ENCODE results near the gene GNPTG. TPM values are rescaled to one million over a fixed set of nuclear protein-coding genes. Genes with fewer than 3 reads are reported as not detected.

The GNPTG gene
- total and polyA plus RNA-seq, 2 of the 8 experiments (the other 6 are each of a cell fraction or from before 2014, with no cell fraction given): 26.2 to 51.2 TPM

GRCh38 chr16:1335996-1336395, 15.7 kb upstream of the GNPTG start:
- Histone ChIP-seq H3K18ac (ENCODE audit: extremely low read depth, low read length) (no peak overlapping the region), H4K91ac (replicated peaks; ENCODE audit: insufficient read length, low read length) (no peak overlapping the region), H2AFZ (ENCODE audit: low read length) (no peak overlapping the region), H3K79me1 (ENCODE audit: low read depth, low read length) (no peaks in the 10 kb centered on the region), H3K27ac (ENCODE audit: low read depth, low read length) (no peak overlapping the region), H3K23ac (ENCODE audit: insufficient read length) (no peak overlapping the region), H4K5ac (ENCODE audit: insufficient read length, low read depth, low read length) (no peak overlapping the region), H4K20me1 (replicated peaks in 1 of 2; ENCODE audit: control insufficient read depth in 1 of 2, insufficient read depth in 2 of 2, low read length in 2 of 2) (peaks cover 7 to 21% of the 10 kb centered on the region in 2 experiments), H2AK5ac (ENCODE audit: low read depth, low read length) (no peak overlapping the region), H3K36me3 (ENCODE audit: control insufficient read depth in 2 of 4, insufficient read depth in 4 of 4, low read length in 3 of 4) (no peaks in the 10 kb centered on the region), H2BK12ac (ENCODE audit: low read depth, low read length) (no peak overlapping the region), H2BK20ac (ENCODE audit: low read length) (no peak overlapping the region), H3K4me2 (ENCODE audit: insufficient read depth in 1 of 2, low read depth in 2 of 2, low read length in 2 of 2) (no peak overlapping the region), H2BK5ac (ENCODE audit: low read depth, low read length) (no peak overlapping the region), H3K4me1 (replicated peaks in 1 of 4; ENCODE audit: control insufficient read depth in 3 of 4, insufficient read depth in 4 of 4, low read length in 3 of 4) (peaks cover 0 to 15% (median 13%) of the 10 kb centered on the region in 4 experiments; a peak in 4 of 7 replicates), H3K56ac (replicated peaks; ENCODE audit: insufficient read length, low read depth, low read length) (no peak overlapping the region), H3K23me2 (ENCODE audit: low read depth, low read length) (peaks cover 13% of the 10 kb centered on the region; the same call in 1 of the 2 replicates), H2BK120ac (replicated peaks; ENCODE audit: low read depth, low read length) (no peak overlapping the region), H3K9ac (replicated peaks in 1 of 4; ENCODE audit: extremely low read depth in 1 of 4, low read depth in 3 of 4, low read length in 3 of 4) (no peak overlapping the region), H3K4me3 (ENCODE audit: extremely low read depth in 1 of 4, insufficient read depth in 2 of 4, low read depth in 3 of 4, low read length in 4 of 4) (no peak overlapping the region), H3K27me3 (replicated peaks in 1 of 4; ENCODE audit: control insufficient read depth in 3 of 4, extremely low read depth in 1 of 4, insufficient read depth in 3 of 4, low read length in 3 of 4) (peaks cover 19 to 53% (median 40%) of the 10 kb centered on the region in 4 experiments), H3K14ac (ENCODE audit: insufficient read length) (no peak overlapping the region), H3K79me2 (ENCODE audit: control insufficient read depth in 1 of 2, insufficient read depth in 2 of 2, low read length in 2 of 2) (no peaks in the 10 kb centered on the region), H2BK15ac (ENCODE audit: low read length) (no peak overlapping the region), H4K8ac (ENCODE audit: extremely low read depth, insufficient read depth, low read length) (peak overlapping the region; percentile 89; the same call in 1 of the 2 replicates), H3K4ac (replicated peaks; ENCODE audit: insufficient read length, low read depth, low read length) (no peak overlapping the region), H3K9me3 (ENCODE audit: insufficient read depth in 2 of 2, low read depth in 1 of 2, low read length in 1 of 2) (no peaks in the 10 kb centered on the region)
- WGBS, 2 experiments (ENCODE audit: extremely low coverage in 1 of 2, insufficient coverage in 1 of 2, insufficient read length in 1 of 2, insufficient replicate concordance in 2 of 2, low coverage in 1 of 2, low lambda C conversion rate in 2 of 2, missing lambda C conversion rate in 1 of 2): 39% methylated on average over 8 of the region's 12 CpGs; no CpG with 5 or more reads in 1 of the 2 experiments
- ChIA-PET CTCF (ENCODE audit: partially characterized antibody) (interaction anchor here (0.6 to 5.2 kb wide), 10 partner anchors 9 to 520 kb away, joined by 3 to 43 read pairs (median 4); no protein-coding TSS in a partner anchor), POLR2A (ENCODE audit: partially characterized antibody) (interaction anchor here (1.0 to 2.6 kb wide), 7 partner anchors 12 to 175 kb away, joined by 3 to 13 read pairs (median 4); no protein-coding TSS in a partner anchor)
- no peak for DNase-seq (ENCODE audit: low read depth in 1 of 2, low spot score in 2 of 2)
- no peak for FAIRE-seq
- TF ChIP-seq, protein P1, sequence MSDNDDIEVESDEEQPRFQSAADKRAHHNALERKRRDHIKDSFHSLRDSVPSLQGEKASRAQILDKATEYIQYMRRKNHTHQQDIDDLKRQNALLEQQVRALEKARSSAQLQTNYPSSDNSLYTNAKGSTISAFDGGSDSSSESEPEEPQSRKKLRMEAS (IDR thresholded peaks at IDR 0.05): 0 out of 2 replicates have a peak, but pooled peaks have one; percentile 27
- no peak for TF ChIP-seq RBBP5 (IDR thresholded peaks at IDR 0.05; ENCODE audit: borderline replicate concordance, low read depth, low read length)
- 0 out of 4 replicates have a peak, but pooled peaks of 1 of the 2 experiments have one; percentile 51 for TF ChIP-seq SIN3A (conservative IDR thresholded peaks at IDR 0.05 in 1 of 2, IDR thresholded peaks at IDR 0.05 in 1 of 2; ENCODE audit: low read depth in 1 of 2, low read length in 2 of 2)
- TF ChIP-seq HDAC2 (IDR thresholded peaks at IDR 0.05; ENCODE audit: borderline replicate concordance in 1 of 2, low read depth in 2 of 2, low read length in 2 of 2): no peak
- peak in 1 of 3 experiments; percentile 22; a peak in 1 of 4 replicates for TF ChIP-seq CTCF (IDR thresholded peaks at IDR 0.05; ENCODE audit: control extremely low read depth in 1 of 3, insufficient read depth in 1 of 3, low read depth in 1 of 3, low read length in 3 of 3)
